Fibroblast of skin of left quadriceps (primary cell): Measurements from ENCODE around the gene PCGF3.
A peak's percentile ranks its signal among the peaks of the same experiment; 100 is the strongest.
"Not testable (repeated sequence)": the region's sequence is repeated elsewhere in the genome, so short reads cannot be mapped to it uniquely, and the experiment has no call there.

Experiments
- DNase-seq, 2 experiments: peaks; one replicate each; pipeline ENCODE4 v3.0.0-alpha.2; 2013; ENCODE audit warnings: low read depth in 2 of 2

PCGF3 gene

DNA sequence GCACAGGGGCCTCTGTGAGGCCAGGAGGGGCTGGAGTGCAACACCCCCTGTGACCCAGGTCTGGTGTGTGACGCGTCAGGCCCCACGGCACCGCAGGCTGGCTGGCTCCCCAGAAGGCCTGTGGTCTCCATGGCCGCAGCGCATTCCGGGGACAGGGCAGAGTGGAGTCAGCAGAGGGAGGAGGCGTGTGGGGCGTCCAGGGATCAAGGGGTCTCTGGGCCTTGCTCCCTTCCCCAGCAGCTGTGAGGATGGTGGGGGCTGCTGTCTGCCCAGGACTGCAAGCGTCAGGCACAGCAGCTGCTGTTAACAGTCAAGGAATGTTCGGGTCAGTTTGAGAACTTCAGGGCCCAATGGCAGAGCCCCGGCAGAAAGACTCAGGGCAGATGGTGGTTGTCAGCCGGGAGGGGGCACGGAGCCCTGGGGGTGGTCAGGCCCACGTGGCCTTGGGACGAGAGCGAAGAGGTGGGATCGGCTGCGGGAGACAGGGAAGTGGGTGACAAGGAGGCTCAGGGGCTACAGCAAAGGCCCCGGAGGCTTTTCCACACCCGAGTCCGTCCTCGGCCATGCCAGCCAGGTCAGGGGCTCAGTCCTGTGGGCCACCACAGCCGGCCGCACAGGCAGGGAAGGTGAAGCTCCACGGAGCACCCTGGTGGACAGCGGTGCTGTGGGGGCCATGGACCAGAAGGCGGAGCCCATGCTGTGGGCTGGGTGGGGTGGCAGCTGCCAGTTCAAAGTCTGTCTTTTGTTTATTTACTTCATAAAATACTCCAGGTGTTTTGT is 18.3 kb downstream of the PCGF3 start:
- no peak for DNase-seq

DNA sequence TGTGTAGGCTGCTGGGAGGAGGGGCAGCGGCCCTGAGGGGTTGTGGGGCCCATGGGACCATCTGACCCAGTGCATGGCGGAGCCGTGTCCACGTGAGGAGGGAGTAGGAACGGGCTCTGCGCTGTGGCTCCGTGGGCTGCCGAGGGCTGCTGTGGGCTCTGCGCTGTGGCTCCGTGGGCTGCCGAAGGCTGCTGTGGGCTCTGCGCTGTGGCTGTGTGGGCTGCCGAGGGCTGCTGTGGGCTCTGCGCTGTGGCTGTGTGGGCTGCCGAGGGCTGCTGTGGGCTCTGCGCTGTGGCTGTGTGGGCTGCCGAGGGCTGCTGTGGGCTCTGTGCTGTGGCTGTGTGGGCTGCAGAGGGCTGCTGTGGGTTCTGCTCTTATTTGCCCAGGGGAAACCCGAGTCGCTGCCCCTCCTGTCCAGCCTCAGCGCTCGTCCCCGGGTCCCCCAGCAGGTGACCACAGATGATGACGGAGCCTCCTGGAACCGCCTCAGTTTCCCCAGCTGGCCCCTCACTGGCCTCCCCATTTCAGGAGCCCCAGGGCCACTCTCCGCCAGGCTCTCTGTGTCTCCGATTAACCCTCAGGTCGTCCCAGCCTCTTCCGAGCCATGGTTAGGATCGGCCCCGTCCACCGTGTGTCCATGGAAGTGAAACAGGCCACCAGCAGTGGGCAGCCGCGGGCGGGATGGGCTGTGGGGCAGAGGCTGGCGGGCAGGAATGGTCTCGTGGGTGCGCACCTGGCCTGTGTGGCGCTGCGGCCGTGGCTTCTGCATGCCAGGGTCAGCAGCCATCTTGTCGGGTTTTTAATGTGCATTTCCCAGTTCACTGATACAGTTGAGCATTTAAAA is 20.0 kb downstream of the PCGF3 start:
- DNase-seq: no peak

DNA sequence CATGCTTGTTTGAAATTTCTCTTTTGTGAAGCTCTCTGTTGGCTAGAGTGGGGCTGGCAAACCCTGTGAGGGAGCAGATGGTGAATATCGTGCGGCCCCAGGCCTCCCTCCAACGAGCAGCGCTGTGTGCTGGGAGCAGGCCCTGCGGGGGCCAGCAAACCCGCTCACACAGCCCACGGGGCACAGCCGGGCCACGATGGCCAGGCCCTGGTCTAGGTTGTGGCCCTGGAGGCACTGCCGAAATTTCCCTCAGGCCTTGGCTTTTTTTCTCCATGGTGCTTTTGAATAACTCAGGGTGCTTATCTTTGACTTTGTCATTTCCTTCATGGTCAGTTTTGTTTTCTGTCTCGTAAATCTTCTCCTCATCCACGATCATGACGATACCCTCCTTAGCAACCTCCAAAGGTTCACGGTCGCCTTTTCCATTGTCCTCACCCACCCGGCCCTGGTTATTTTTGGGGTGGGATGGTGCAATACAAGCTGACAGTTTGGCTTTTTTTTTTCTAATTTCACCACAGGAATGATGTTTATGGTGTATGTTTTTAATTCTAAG is 20.7 kb downstream of the PCGF3 start:
- DNase-seq: peak; percentile 22 to 29

DNA sequence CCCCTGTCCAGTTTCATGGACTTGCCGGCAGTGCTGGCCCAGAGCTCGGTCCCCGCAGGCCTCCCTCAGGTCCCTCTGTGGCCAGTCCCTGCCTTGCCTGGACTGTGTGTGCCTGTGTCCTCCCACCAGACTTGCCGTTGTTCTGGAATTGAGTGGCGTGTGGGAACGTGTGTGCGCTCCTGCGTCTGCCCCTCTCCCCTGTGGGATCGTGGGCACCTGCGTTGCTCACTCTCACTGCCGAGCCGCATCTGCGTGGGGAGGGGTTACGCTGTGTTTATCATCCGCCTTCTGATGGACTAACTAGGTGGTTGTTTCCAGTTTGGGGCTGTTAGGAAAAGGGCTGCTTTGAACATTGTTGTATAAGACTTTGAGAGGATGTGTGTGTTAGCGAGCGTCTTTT is 21.2 kb downstream of the PCGF3 start:
- DNase-seq: no peak

DNA sequence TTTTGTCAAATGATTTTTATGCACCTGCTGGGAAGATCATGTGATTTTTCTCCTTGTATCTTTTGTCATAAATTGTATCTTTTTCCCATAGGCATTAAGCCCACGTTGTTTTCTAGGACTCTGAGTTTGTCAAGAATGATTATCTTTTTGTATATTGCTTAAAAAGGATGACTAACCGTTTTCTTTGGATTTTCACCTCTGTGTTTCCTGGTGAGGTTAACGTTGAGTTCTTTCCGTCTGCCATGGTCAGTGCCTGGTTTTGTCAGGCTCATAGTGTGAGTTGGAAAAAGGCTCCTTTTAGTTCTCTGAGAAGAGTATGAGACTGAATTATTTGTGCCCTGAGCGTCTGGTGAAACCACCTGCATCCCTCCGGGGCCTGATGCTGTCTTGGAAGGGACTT is 21.9 kb downstream of the PCGF3 start:
- DNase-seq: no peak

DNA sequence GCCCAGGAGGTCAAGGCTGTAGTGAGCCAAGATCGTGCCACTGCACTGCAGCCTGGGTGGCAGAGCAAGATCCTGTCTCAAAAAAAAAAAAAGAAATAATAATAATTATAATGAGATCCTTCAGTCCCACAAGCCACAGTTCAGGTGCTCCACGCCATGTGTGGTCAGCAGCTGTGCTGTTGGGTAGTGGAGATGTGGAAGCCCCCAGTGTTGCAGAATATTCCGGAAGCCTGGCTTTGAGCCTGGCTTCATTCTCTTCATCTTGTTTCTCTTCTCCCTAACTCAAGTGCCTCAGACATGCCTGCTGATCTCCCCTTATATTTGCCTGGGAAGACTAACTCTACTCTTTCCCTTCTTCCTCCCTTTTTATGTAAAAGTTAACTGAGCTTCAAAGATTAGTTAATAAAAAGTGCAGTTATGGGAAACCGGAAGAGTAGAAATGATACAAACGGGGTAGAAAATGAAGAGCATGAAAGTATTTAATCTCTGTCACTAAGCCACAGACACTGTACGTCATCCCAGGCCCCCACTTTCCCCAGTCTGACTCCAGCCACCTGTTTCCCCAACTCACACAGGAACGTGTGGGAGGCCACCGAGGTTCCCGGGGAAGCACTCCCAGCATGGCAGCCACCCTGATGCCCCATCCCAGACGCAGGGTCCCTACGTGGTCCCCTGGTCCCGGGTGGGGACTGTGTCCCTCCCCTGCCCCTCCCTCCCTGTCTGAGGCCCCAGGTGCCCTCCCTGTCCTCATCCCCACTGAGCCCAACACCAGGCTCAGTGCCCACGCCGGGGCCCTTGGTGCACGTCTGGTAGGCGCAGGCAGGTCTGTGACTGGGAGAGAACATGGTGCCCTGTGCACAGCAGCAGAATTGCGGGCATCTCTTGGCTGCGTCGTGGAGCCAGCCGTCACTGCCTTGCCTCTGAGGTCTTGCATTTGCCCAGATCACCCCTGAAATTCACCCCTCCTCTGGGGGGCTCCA is 24.0 kb downstream of the PCGF3 start:
- no peak for DNase-seq

DNA sequence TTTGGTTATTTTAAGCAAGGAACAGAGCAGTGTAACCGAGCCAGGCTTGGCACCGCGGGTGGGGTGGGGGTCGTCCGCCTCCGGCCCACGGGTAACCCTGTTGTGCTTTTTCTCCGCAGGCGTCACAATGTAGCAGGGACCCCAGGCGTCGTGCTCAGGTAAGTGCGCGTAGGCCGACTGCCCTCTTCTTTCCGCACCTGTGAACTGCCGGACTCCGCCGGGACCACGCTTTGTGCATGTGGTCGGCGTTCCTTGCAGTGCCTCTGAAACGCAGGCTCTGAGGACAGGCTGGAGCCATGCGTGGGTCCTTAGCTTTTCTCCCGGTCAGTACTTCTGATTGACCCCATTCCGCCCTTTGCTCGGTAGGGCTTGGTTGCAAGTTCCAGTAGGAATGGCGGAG is 24.9 kb downstream of the PCGF3 start:
- no peak for DNase-seq

DNA sequence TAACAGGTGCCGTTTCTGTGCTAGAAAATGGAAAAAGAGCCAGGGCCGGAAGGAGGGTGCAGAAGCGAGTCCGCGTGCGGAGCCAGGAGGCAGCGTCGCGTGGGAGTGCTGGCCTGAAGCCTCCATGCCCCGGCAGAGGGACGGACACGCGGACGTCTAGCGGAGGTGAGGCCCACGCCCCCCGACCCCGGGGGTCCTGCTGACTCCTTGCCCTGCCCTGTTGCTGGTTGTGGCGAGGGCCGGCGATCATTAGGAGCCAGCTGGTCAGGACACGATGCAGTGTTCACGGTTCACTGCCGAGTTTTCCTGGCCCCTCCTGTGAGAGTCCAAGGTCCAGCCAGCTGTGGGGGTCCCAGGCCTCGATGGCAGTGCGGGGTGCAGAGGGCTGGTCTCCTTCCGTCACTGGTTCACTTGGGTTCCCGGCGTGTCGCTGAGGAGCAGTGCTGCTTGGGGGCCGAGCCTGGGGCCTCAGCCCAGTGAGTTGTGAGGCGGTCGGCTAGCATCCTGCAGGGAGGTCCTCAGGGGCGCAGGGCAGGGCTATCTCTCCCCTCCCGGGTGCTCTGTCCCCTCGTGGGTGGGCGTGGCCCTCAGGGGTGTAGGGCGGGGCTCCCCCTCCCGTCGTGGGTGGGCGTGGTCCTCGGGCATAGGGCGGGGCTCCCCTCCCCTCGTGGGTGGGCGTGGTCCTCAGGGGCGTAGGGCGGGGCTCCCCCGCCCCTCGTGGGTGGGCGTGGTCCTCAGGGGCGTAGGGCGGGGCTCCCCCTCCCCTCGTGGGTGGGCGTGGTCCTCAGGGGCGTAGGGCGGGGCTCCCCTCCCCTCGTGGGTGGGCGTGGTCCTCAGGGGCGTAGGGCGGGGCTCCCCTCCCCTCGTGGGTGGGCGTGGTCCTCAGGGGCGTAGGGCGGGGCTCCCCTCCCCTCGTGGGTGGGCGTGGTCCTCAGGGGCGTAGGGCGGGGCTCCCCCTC is 25.6 kb downstream of the PCGF3 start:
- DNase-seq: not testable (repeated sequence)

DNA sequence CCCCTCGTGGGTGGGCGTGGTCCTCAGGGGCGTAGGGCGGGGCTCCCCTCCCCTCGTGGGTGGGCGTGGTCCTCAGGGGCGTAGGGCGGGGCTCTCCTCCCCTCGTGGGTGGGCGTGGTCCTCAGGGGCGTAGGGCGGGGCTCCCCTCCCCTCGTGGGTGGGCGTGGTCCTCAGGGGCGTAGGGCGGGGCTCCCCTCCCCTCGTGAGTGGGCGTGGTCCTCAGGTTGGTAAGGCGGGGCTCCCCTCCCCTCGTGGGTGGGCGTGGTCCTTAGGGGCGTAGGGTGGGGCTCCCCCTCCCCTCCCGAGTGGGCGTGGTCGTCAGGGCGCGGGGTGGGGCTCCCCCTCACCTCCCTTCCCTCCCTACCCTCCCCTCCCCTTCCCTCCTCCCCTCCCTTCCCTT is 26.3 kb downstream of the PCGF3 start:
- not testable (repeated sequence) for DNase-seq

DNA sequence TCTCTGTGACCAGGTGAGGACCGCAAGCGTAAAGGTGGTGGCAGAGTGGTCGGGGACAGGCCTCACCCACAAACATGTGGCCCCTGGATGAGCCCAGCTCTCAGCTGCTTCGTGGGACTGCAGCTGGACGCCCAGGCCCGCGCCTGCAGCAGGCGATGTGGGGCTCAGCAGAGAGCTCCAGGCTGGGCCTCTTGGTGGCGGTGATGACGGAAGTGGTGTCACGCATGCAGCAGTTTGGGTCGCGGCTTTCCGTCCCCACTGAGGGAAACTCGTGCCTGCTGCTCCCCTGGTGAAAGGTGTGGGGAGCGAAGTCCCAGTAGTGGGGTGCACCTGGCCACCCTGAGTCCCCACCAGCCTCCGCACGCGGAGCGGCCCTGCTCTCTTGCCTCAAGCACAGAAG is 26.9 kb downstream of the PCGF3 start:
- no peak for DNase-seq

DNA sequence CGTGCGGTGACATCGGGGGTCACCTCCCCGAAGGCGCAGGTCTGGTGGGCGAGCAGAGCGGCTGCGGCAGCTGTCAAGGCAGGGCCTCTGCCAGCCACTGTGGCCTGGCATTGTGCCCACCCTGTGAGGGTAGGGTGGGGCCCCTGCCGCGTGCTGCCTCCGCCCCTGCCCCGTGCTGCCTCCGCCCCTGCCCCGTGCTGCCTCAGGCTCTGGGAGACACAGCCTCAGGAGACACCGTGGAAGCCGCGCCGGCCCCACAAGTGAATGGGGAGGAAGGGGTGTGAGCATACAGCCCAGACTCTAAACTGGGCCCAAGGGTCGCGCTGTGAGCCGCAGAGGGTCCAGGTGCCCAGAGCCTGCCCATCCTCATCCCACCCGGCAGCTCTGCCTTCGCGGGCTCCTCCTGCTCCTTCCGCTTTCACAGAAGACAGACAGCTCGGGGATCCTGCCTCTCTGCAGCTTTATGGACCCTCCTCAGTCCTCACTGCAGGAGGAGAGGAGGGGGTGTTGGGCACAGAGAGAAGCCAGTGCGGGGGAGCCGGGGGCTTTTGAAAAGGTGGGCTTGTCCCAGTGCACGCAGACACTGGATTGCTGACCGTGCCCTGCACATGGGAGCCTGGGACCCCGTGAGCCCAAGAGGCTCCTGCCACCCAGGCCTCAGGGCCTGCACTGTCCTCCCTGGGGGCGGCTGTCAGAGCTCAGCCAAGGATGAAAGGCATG is 27.4 kb downstream of the PCGF3 start:
- DNase-seq: no peak

DNA sequence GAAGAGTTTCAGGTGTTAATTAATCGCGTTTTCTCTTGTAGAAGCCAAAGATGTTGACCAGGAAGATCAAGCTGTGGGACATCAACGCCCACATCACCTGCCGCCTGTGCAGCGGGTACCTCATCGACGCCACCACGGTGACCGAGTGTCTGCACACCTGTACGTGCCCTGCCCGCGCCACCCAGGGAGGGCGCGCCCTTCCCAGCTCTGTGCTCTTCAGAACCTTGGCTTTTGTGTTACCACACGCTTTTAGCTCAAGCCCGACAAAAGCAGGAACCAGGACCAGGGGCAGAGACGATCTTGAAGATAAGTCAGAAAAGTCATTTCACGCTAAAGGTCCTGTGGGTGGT is 28.0 kb downstream of the PCGF3 start:
- DNase-seq: no peak

DNA sequence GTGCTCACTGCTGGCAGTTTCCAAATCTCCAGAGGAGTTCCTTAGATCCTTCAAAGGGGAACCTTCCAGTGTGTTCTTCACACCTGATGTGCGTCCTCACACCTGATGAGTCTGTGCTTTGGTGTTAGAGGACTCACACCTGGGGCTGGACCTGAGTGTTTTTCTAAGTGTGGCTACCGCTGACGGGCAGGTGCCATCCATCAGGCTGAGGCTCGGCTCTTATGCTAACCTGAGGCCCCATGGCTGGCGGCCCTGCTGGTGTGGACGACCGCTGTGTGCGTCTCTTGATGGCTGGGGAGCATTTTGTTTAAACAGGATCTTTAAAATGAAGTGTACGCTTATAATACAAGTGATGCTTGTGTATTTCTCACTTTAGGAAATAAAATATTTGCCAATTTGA is 28.4 kb downstream of the PCGF3 start:
- DNase-seq: no peak

DNA sequence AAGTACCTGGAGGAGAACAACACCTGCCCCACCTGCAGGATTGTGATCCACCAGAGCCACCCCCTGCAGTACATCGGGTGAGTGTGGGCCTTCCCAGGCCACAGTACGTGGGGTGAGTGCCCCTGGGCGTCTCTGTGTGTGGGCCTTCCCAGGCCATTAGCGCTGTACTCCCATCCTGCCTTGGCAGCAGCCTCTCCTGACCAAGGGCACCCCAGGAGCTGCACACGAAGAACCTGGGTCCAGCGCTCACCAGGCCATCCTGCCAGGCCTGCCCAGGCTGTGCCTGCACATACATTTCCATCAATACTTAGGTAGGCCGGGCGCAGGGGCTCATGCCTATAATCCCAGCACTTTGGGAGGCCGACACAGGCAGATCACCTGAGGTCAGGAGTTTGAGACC is 29.3 kb downstream of the PCGF3 start:
- no peak for DNase-seq

DNA sequence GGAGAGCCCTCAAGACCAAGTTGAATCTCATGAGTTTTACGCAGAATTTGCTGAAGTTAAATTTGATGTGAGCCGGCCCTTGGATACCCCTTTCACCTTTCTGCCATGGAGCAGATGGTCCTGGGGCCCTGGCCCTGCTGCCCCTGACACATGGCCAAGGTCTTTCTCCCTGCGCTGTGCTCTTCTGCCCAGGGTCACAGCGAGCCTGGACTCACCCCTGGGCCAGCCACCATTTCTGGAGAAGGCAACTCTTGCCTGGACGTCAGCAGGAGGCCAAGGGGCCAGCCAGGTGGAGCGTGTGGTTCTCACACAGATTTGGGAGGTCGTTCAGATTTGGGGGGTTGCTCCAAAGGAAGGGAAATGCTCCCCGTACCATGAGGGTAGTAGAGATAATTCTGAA is 30.0 kb downstream of the PCGF3 start:
- DNase-seq: no peak

DNA sequence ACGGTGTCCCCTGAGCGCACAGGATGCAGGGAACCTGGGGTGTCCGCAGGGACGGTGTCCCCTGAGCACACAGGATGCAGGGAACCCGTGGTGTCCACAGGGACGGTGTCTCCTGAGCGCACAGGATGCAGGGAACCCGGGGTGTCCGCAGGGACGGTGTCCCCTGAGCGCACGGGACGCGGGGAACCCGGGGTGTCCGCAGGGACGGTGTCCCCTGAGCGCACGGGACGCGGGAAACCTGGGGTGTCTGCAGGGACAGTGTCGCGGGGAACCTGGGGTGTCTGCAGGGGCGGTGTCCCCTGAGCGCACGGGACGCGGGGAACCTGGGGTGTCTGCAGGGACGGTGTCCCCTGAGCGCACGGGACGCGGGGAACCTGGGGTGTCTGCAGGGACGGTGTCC is 30.9 kb downstream of the PCGF3 start:
- DNase-seq: not testable (repeated sequence)

DNA sequence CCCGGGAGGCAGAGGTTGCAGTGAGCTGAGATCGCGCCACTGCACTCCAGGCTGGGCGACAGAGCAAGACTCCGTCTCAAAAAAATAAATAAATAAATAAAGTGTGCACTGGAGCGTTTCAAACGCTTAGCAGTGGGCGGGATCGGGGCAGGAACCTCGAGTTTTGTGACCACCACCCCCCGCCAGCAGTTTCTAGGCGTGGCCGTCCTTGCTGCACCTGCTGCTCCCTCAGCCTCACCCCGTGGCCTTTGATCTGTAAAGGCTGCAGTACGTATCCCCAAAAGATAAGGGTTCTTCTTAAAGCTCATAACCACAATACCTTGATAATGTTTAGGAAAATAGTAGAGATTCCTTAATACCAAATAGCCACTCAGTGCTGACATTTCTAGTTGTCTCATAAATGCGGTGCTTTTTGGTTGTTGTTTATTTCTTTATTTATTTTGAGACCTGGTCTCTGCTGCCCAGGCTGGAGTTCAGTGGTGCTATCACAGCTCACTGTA is 33.2 kb downstream of the PCGF3 start:
- no peak for DNase-seq

DNA sequence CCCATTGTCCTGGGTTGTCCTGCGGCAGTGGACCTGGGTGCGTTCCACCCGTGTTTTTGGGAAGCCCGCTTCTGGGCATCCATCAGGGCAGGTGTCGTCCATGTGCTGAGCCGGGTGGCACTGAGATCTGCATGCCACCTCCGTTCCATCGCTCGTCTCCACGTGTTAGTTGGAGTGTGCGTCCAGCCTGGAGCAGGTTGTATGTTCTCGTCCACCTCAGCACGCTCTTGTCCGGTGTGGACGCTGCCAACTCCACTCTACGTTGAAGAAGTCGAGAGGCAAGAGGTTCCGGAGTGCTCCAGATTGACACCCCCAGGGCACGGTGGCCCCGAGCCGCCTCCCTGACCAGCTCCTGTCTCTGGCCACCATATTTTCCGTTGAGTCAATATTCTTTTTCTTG is 33.9 kb downstream of the PCGF3 start:
- DNase-seq: no peak

DNA sequence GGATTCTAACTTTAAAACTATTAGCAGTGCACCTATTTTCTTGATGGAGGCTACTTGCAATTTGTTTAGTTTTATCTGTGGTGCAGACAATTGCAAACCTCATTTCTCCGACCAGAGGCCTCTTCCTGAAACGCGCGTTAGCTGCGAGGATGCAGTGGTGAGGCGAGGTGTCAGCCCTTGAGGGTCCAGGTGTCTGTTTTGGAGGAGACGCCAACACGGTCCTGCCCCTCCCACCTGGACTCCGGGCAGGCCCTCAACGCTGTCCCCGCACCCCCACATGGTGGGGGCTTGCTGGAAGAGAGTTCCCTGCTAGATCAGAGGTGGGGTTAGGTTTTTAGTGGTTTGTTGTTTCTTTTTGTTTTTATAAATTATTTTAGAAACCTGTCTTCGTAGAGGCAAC is 34.4 kb downstream of the PCGF3 start:
- no peak for DNase-seq
